ENCODE data around the gene ANGEL2. TPM values are rescaled to one million over a fixed set of nuclear protein-coding genes. Genes with fewer than 3 reads are reported as not detected.

ANGEL2 gene
- total and polyA plus RNA-seq, 12 donors: 17.7 to 47.3 (median 27.6) TPM

GRCh38 chr1:212960932-212961331, 54.7 kb downstream of the ANGEL2 start:
- no peaks in the 10 kb centered on the region for H3K9me3 ChIP-seq (replicated peaks in 1 of 3)
- intact Hi-C loops (cut with DNase I): no loop called here
- H3K36me3 ChIP-seq (replicated peaks in 1 of 2): no peaks in the 10 kb centered on the region
- H3K4me3 ChIP-seq: no peak overlapping the region
- 82 to 100% (median 96%) methylated on average over 4 to 6 of the region's 6 CpGs for WGBS, 4 donors
- peaks cover 2% of the 10 kb centered on the region for H3K27me3 ChIP-seq
- H3K4me1 ChIP-seq (replicated peaks in 1 of 2): no peaks in the 10 kb centered on the region
- no peak for DNase-seq
- TF ChIP-seq CTCF (IDR thresholded peaks at IDR 0.05) (no peak), POLR2A (IDR thresholded peaks at IDR 0.05) (no peak)
- H3K27ac ChIP-seq: no peak overlapping the region

- H3K4me1 ChIP-seq (replicated peaks in 1 of 2): no peaks in the 10 kb centered on the region
- TF ChIP-seq CTCF (IDR thresholded peaks at IDR 0.05): no peak
- TF ChIP-seq POLR2A (IDR thresholded peaks at IDR 0.05): no peak
- 85 to 90% (median 88%) methylated on average over 14 to 18 of the region's 18 CpGs for WGBS, 4 donors
- no peak overlapping the region for H3K4me3 ChIP-seq
- intact Hi-C loops (cut with DNase I): no loop called here
- H3K36me3 ChIP-seq (replicated peaks in 1 of 2): no peaks in the 10 kb centered on the region
- no peaks in the 10 kb centered on the region for H3K9me3 ChIP-seq (replicated peaks in 1 of 3)
- no peak for DNase-seq
- no peaks in the 10 kb centered on the region for H3K27me3 ChIP-seq
- H3K27ac ChIP-seq: no peak overlapping the region
These were observed 56.1 kb downstream of the ANGEL2 start for GRCh38 chr1:212959266-212960220.

GRCh38 chr1:212958175-212958574, 57.5 kb downstream of the ANGEL2 start:
- no peaks in the 10 kb centered on the region for H3K36me3 ChIP-seq (replicated peaks in 1 of 2)
- no peaks in the 10 kb centered on the region for H3K27me3 ChIP-seq
- no peak overlapping the region for H3K27ac ChIP-seq
- WGBS, 4 donors: 70 to 85% (median 74%) methylated on average over 4 to 10 of the region's 10 CpGs
- TF ChIP-seq CTCF (IDR thresholded peaks at IDR 0.05) (no peak), POLR2A (IDR thresholded peaks at IDR 0.05) (no peak)
- intact Hi-C loops (cut with DNase I): no loop called here
- no peak overlapping the region for H3K4me3 ChIP-seq
- no peaks in the 10 kb centered on the region for H3K4me1 ChIP-seq (replicated peaks in 1 of 2)
- no peak for DNase-seq
- no peaks in the 10 kb centered on the region for H3K9me3 ChIP-seq (replicated peaks in 1 of 3)

GRCh38 chr1:212957546-212957945, 58.1 kb downstream of the ANGEL2 start:
- DNase-seq: no peak
- H3K27me3 ChIP-seq: no peaks in the 10 kb centered on the region
- no peaks in the 10 kb centered on the region for H3K4me1 ChIP-seq (replicated peaks in 1 of 2)
- no peak overlapping the region for H3K27ac ChIP-seq
- no peaks in the 10 kb centered on the region for H3K36me3 ChIP-seq (replicated peaks in 1 of 2)
- TF ChIP-seq POLR2A (IDR thresholded peaks at IDR 0.05): no peak
- TF ChIP-seq CTCF (IDR thresholded peaks at IDR 0.05): no peak
- intact Hi-C loops (cut with DNase I): no loop called here
- 87 to 93% (median 91%) methylated on average over 6 of the region's 6 CpGs for WGBS, 4 donors
- H3K9me3 ChIP-seq (replicated peaks in 1 of 3): no peaks in the 10 kb centered on the region
- H3K4me3 ChIP-seq: no peak overlapping the region

Data from adrenal gland (tissue), 12 donors.